ENCODE data around the gene PPP1CA. TPM values are rescaled to one million over a fixed set of nuclear protein-coding genes. Genes with fewer than 3 reads are reported as not detected.

PPP1CA gene
- polyA plus RNA-seq, 2 of the 4 experiments (the other 2 are of a cell fraction), result 174 to 208 TPM

- 0 out of 6 replicates have a peak overlapping the region, but pooled peaks of 1 of the 2 experiments have one; percentile 6 for H3K27ac ChIP-seq
- ATAC-seq, result no peak; a peak in 1 of 6 replicates
- no peak overlapping the region for H3K4me3 ChIP-seq
- ChIA-PET CTCF (interaction anchor here (0.6 kb wide), 2 partner anchors 39 to 836 kb away, joined by 3 to 4 read pairs; partner anchors contain the start of gene C11orf24), POLR2A (no interaction called here)
- H3K9me3 ChIP-seq, result no peaks in the 10 kb centered on the region
- peaks cover 15% of the 10 kb centered on the region; the same call in 1 of the 3 replicates for H3K4me1 ChIP-seq
- no peak for DNase-seq (ENCODE audit: low read depth in 1 of 2, low spot score in 1 of 2)
- TF ChIP-seq, protein P1, sequence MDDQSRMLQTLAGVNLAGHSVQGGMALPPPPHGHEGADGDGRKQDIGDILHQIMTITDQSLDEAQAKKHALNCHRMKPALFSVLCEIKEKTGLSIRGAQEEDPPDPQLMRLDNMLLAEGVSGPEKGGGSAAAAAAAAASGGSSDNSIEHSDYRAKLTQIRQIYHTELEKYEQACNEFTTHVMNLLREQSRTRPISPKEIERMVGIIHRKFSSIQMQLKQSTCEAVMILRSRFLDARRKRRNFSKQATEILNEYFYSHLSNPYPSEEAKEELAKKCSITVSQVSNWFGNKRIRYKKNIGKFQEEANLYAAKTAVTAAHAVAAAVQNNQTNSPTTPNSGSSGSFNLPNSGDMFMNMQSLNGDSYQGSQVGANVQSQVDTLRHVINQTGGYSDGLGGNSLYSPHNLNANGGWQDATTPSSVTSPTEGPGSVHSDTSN (IDR thresholded peaks at IDR 0.05), result peak; percentile 6; the same call in 1 of the 2 replicates
- no peak for TF ChIP-seq MAX (IDR thresholded peaks at IDR 0.05)
- WGBS (ENCODE audit: missing lambda C conversion rate), result 95% methylated on average over 29 of the region's 38 CpGs
- H3K4me2 ChIP-seq, result no peak overlapping the region
- no peak for FAIRE-seq
These were observed 34.2 kb upstream of the PPP1CA start for GRCh38 chr11:67435727-67436458.

GRCh38 chr11:67435031-67435726, 33.5 kb upstream of the PPP1CA start:
- ChIA-PET POLR2A (no interaction called here), CTCF (interaction anchor here (1.7 kb wide), 1 partner anchor 17 kb away, joined by 4 read pairs; the partner anchor contains the start of gene GPR152)
- no peak for FAIRE-seq
- TF ChIP-seq CHD4 (IDR thresholded peaks at IDR 0.05; ENCODE audit: borderline replicate concordance), result no peak
- no peak for TF ChIP-seq CBX8 (IDR thresholded peaks at IDR 0.05)
- TF ChIP-seq HMGXB4 (CRISPR knock-in tag; IDR thresholded peaks at IDR 0.05; ENCODE audit: borderline replicate concordance), result no peak
- no peak for TF ChIP-seq SMC3 (IDR thresholded peaks at IDR 0.05)
- no peak for TF ChIP-seq HOXA7 (CRISPR knock-in tag; IDR thresholded peaks at IDR 0.05)
- TF ChIP-seq EP300 (IDR thresholded peaks at IDR 0.05), result no peak
- peak; percentile 15 for TF ChIP-seq MAFK (IDR thresholded peaks at IDR 0.05; ENCODE audit: partially characterized antibody)
- TF ChIP-seq FOSB (CRISPR knock-in tag; IDR thresholded peaks at IDR 0.05), result no peak
- Histone ChIP-seq H3K4me2 (no peak overlapping the region), H3K9me3 (no peaks in the 10 kb centered on the region), H3K4me1 (peaks cover 15% of the 10 kb centered on the region; the same call in 1 of the 3 replicates), H3K4me3 (no peak overlapping the region), H3K27ac (0 out of 6 replicates have a peak overlapping the region, but pooled peaks of 1 of the 2 experiments have one; percentile 4)
- no peak for ATAC-seq
- no peak for DNase-seq (ENCODE audit: low read depth in 1 of 2, low spot score in 1 of 2)
- 89% methylated on average over 17 of the region's 26 CpGs for WGBS (ENCODE audit: missing lambda C conversion rate)

GRCh38 chr11:67434395-67434881, 32.8 kb upstream of the PPP1CA start:
- ATAC-seq (no peak), FAIRE-seq (no peak), DNase-seq (ENCODE audit: low read depth in 1 of 2, low spot score in 1 of 2) (no peak)
- WGBS (ENCODE audit: missing lambda C conversion rate), result 89% methylated on average over 19 of the region's 23 CpGs
- TF ChIP-seq RAD21 (conservative IDR thresholded peaks at IDR 0.05 in 1 of 2, IDR thresholded peaks at IDR 0.05 in 1 of 2) (no peak), KDM1A (IDR thresholded peaks at IDR 0.05; ENCODE audit: low read depth) (no peak), JUNB (IDR thresholded peaks at IDR 0.05) (no peak), NPAS2 (CRISPR knock-in tag; IDR thresholded peaks at IDR 0.05; ENCODE audit: borderline replicate concordance) (no peak)
- Histone ChIP-seq H3K27ac (no peak overlapping the region), H3K4me3 (no peak overlapping the region), H3K9me3 (no peaks in the 10 kb centered on the region), H3K4me1 (peaks cover 17% of the 10 kb centered on the region; the same call in 2 of the 3 replicates), H3K4me2 (no peak overlapping the region)
- ChIA-PET CTCF (interaction anchor here (1.7 kb wide), 1 partner anchor 18 kb away, joined by 4 read pairs; the partner anchor contains the start of gene GPR152), POLR2A (no interaction called here)
